Epithelial cell of prostate (primary cell): ENCODE results near the gene TCL1B.

Source experiments
- DNase-seq: peaks from one replicate; pipeline ENCODE4 v3.0.0-alpha.2; 2011; ENCODE audit warnings: low read depth, low spot score
- H3K27ac ChIP-seq: fragments of 450-650 bp; 2 replicates; pipeline ENCODE4 v1.5.1; 2017; ENCODE audit warnings: mild to moderate bottlenecking

The TCL1B gene

GRCh38 chr14:95685978-95686922, at the start of gene TCL1B:
TSS of gene TCL1B (plus strand) at chr14:95686426. CDS start at chr14:95686468, 42 bp downstream.
- no peak within 1 kb of the TSS for H3K27ac ChIP-seq
- DNase-seq = no peak

GRCh38 chr14:95644981-95645380, 41.2 kb upstream of the TCL1B start:
- no peak for DNase-seq
- H3K27ac ChIP-seq = no peak overlapping the region

GRCh38 chr14:95645389-95645996, 40.7 kb upstream of the TCL1B start:
- no peak for DNase-seq

GRCh38 chr14:95647926-95648325, 38.3 kb upstream of the TCL1B start:
- no peak overlapping the region for H3K27ac ChIP-seq
- DNase-seq = no peak

More at GRCh38 chr14:95645389-95645996, 40.7 kb upstream of the TCL1B start:
- no peak overlapping the region for H3K27ac ChIP-seq

- H3K27ac ChIP-seq = no peak overlapping the region
- DNase-seq = no peak
Observed at GRCh38 chr14:95649230-95649629, 37.0 kb upstream of the TCL1B start.

- no peak overlapping the region for H3K27ac ChIP-seq
Observed at GRCh38 chr14:95651028-95651427, 35.2 kb upstream of the TCL1B start.

GRCh38 chr14:95651821-95652583, 34.2 kb upstream of the TCL1B start:
- no peak for DNase-seq
- no peak overlapping the region for H3K27ac ChIP-seq

More at GRCh38 chr14:95651028-95651427, 35.2 kb upstream of the TCL1B start:
- no peak for DNase-seq

GRCh38 chr14:95652690-95653089, 33.5 kb upstream of the TCL1B start:
- no peak overlapping the region for H3K27ac ChIP-seq
- no peak for DNase-seq

- no peak overlapping the region for H3K27ac ChIP-seq
- no peak for DNase-seq
Observed at GRCh38 chr14:95655461-95655860, 30.8 kb upstream of the TCL1B start.

- no peak overlapping the region for H3K27ac ChIP-seq
- DNase-seq = no peak
Observed at GRCh38 chr14:95656634-95657033, 29.6 kb upstream of the TCL1B start.

- H3K27ac ChIP-seq = no peak overlapping the region
- DNase-seq = no peak
Observed at GRCh38 chr14:95657454-95657853, 28.8 kb upstream of the TCL1B start.

- no peak for DNase-seq
- H3K27ac ChIP-seq = no peak overlapping the region
Observed at GRCh38 chr14:95659293-95659989, 26.8 kb upstream of the TCL1B start.

GRCh38 chr14:95659990-95660385, 26.2 kb upstream of the TCL1B start:
- H3K27ac ChIP-seq = no peak overlapping the region
- no peak for DNase-seq

GRCh38 chr14:95660651-95661515, 25.3 kb upstream of the TCL1B start:
- no peak for DNase-seq
- no peak overlapping the region for H3K27ac ChIP-seq

- no peak overlapping the region for H3K27ac ChIP-seq
- DNase-seq = no peak
Observed at GRCh38 chr14:95662376-95663186, 23.6 kb upstream of the TCL1B start.

- DNase-seq = no peak
- H3K27ac ChIP-seq = no peak overlapping the region
Observed at GRCh38 chr14:95663226-95663797, 22.9 kb upstream of the TCL1B start.

- no peak for DNase-seq
- no peak overlapping the region for H3K27ac ChIP-seq
Observed at GRCh38 chr14:95664066-95664465, 22.2 kb upstream of the TCL1B start.

GRCh38 chr14:95664546-95664945, 21.7 kb upstream of the TCL1B start:
- H3K27ac ChIP-seq = no peak overlapping the region
- no peak for DNase-seq
